SH-SY5Y (cell line): Measurements from ENCODE around the gene CYGB.

Source experiments
- GATA2 ChIP-seq: IDR thresholded peaks from 2 replicates; pipeline ENCODE4 v1.6.1; 2011; ENCODE audit warnings: mild to moderate bottlenecking, low read depth, low read length
- GATA3 ChIP-seq: IDR thresholded peaks from 2 replicates; pipeline ENCODE4 v1.6.1; 2011; ENCODE audit warnings: low read depth, mild to moderate bottlenecking, low read length, moderate library complexity

The CYGB gene

GRCh38 chr17:76511668-76512365 is 25.7 kb downstream of the CYGB start:
- TF ChIP-seq GATA3 (no peak), GATA2 (no peak)

DNA sequence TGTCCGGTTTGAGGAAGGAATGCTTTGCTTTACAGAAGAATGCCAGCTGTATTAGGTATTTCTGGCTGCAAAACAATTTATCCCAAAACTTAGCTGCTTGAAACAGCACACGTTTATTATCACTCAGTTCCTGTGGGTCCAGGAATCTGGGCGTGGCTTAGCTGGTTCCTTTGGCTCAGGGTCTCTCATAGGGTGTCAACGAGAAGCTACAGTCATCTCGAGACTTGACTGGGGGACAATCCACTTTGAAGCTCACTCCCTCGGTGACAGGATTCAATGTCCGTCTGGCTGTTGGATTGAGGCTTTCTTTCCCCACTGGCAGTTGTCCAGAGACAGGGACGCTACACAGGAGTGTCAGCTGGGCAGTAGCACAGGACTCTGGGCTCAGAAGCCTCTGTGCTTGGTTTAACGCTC is 26.7 kb downstream of the CYGB start:
- TF ChIP-seq GATA3 (no peak), GATA2 (no peak)

DNA sequence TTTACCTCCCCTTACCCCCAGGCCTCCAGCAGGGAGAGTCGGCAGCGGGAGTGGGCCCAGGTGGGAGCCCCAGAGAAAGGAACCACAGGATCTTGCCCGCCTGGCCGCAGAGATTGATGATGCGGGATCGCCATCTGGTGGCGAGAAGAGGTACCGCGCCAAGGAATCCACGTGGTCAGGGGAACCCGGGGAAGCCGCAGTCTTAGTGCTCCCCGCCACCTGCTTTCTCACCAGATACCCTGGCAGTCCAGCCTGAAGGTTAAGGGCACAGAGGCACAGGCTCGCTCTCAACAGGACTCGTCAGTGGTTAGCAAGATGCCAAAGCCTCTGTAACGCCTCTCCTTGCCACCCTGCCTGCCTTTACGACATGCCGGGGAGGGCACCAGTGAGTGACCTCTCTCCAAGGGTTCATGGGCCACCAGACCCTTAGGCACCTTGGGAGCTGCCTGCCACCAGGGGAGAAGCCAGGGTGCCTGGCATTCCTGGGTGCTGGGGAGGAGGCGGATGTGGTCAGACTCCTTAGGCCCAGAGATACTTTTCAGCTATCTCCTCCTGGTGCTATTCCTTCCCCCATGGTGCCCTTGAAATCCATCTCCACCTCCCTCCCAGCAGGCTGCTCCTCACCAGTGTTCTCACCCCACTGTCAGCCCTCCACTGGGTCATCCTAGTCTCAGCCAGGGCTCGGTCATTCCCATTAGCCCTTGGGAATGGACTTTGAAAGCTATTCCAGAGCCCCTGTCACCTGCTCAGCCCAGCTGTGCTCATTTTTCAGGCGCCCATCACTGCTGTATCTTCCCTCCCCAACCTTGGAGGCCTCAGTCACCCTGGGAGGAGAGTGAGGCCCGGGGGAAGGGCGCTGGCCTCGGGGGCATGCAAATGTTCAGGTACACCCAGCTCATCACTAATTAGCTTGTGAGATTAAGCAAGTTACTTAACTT is 30.8 kb downstream of the CYGB start:
- no peak for TF ChIP-seq GATA2
- TF ChIP-seq GATA3 = no peak

GRCh38 chr17:76504117-76504516 is 33.4 kb downstream of the CYGB start:
- TF ChIP-seq GATA3 = no peak
- TF ChIP-seq GATA2 = no peak

DNA sequence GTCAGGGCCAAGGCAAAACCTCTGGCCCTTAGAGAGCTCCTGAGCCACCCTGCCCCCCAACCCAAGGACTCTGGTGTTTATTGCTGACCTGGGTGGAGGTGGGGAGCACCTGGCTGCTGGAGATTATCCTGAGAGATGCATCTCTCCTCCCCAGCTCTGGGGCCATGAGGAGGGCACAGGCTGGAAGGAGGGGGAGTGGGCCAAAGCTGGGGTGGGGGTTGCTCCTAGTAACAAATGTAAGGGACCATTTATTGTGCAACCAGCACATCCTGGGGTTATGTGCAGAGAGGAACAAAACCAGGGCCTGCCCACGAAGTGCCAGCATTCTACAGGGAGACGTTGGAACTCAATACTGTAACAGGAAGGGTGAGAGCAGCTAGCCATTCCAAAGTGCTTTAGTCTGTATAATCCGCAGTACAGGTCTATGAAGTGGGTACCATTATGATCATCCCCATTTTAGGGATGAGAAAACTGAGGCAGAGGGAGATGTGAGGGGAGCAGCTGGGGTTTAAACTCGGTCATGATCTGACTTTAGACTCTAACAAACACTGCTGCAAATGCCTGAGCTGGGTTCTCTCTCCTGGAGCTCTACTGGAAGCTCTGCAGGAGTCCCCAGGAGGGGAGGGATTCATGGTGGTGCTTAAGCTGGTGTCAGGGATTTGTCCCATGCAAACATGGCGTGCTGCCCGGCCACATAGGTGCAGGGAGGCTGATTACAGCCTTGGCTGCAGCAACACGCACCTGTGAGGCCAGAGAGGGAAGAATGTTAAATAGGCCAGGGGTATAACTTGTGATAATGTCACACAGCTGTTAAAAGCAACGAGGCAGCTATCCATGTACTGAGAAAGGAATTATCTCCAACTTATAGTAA is 34.9 kb downstream of the CYGB start:
- TF ChIP-seq GATA2 (no peak), GATA3 (no peak)

DNA sequence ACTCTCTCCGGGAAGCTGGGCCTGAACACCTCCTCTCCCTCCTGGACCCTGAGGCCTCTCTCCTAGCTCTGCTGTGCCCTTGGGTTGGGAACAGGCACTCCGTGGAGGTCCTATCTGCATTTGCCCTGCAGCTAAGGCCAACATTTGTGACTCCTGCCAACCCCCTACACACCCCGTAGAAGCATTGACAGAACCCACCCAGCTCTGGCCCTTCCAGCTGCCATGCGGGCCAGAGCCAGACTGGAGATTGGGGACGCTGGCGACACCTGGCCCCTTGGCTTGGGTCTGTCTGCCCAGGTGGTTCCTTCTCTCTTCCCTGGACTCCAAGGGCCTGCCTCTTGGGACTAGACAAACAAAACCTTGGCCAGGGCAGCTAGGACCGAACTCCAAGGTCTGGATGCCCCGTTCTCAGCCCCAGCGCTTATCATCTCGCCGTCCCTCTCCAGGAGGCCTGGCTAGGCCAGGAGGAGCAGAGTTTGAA is 35.6 kb downstream of the CYGB start:
- TF ChIP-seq GATA2 (no peak), GATA3 (no peak)

GRCh38 chr17:76501018-76501826 is 36.3 kb downstream of the CYGB start, which contains the start of gene RHBDF2:
Gene RHBDF2 (minus strand): TSS chr17:76501423. CDS start chr17:76481524, 19,899 bp downstream.
- TF ChIP-seq GATA2 = no peak
- no peak for TF ChIP-seq GATA3

- TF ChIP-seq GATA2 (no peak), GATA3 (no peak)
These were observed 36.8 kb downstream of the CYGB start for GRCh38 chr17:76500747-76501017.

GRCh38 chr17:76500074-76500746 is 37.3 kb downstream of the CYGB start:
- TF ChIP-seq GATA2 = no peak
- TF ChIP-seq GATA3 = no peak

DNA sequence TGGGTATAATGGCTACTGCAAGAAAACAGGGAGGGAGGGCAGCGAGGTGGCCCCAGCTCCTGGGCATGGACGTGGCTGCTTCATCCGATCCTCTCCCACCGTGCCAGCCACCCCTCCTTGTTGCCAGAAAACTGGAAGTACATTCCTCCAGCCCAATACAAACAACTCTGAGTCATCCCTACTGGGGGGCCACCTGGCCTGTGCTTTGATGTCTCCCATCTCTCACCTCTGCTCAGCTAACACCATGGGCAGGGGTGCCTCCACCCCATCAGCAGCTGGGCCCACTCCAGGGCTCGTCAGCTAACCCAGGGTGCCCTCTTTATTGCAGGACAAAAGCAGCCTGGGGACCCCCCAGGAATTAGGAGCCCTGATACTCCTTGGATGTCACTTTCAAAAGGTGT is 38.2 kb downstream of the CYGB start:
- TF ChIP-seq GATA2 = no peak

GRCh38 chr17:76498876-76499251 is 38.6 kb downstream of the CYGB start:
- TF ChIP-seq GATA2 (no peak), GATA3 (no peak)

GRCh38 chr17:76497979-76498875 is 39.3 kb downstream of the CYGB start:
- TF ChIP-seq GATA3 (no peak), GATA2 (no peak; the same call in 1 of the 2 replicates)

- TF ChIP-seq GATA2 (no peak), GATA3 (no peak)
These were observed 39.9 kb downstream of the CYGB start for GRCh38 chr17:76497699-76497978.

DNA sequence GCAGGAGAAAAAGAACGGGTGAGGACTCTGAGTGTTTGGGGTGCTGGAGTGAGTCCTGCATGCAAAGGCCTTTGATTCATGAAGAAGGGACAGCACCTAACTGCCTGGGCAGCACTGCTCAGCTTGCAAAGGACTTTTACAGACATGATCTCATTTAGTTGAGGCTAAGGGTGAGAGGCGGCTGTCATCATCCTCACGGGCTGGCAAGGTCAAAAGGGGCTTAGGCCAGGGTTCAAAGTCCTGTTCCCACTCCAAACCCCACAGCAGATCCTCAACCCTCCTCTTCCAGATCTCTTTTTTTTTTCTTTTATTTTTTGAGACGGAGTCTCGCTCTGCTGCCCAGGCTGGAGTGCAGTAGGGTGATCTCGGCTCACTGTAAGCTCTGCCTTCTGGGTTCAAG is 41.0 kb downstream of the CYGB start:
- no peak for TF ChIP-seq GATA2
- TF ChIP-seq GATA3 = no peak
